GM12878 (cell line): ENCODE results near the gene TSHB. TPM values are rescaled to one million over a fixed set of nuclear protein-coding genes. Genes with fewer than 3 reads are reported as not detected.

Source experiments
- ATAC-seq: fragments of 200-7000 bp; cut with Tn5 transposase; 3 replicates; pipeline ENCODE4 v1.9.1; 2020; ENCODE audit warnings: mild to moderate bottlenecking, moderate library complexity
- BruUV-seq: library from RNA; stranded (reverse); fragments of 400-500 nt; replicated peaks from 2 replicates; lab custom pipeline; 2021; lab: Mats Ljungman, UMichigan
- CTCF ChIA-PET: fragments of 300-600 bp; sonication (Branson Sonifier 250); formaldehyde crosslinking; extraction: SDS; loops from one replicate; lab custom pipeline; 2021; ENCODE audit warnings: inconsistent platforms; lab: Yijun Ruan, JAX
- POLR2A ChIA-PET: fragments of 350-600 bp; formaldehyde crosslinking; extraction: SDS; loops from one replicate; lab custom pipeline; 2021; ENCODE audit warnings: inconsistent platforms; lab: Charles Lee
- RAD21 ChIA-PET: fragments of 300-600 bp; sonication (Branson Sonifier 250); formaldehyde crosslinking; loops from one replicate; lab custom pipeline; 2023; ENCODE audit warnings: antibody characterized with exemption; ENCODE audit not compliant: unreplicated experiment; lab: Charles Lee
- SMC1A ChIA-PET: fragments of 300-600 bp; sonication (Branson Sonifier 250); formaldehyde crosslinking; loops from one replicate; lab custom pipeline; 2023; ENCODE audit not compliant: unreplicated experiment, uncharacterized antibody; lab: Charles Lee
- DNase-seq: peaks from one replicate; pipeline ENCODE4 v3.0.0-alpha.2; 2011; ENCODE audit warnings: low read depth, low spot score
- FAIRE-seq: peaks from 3 replicates; lab custom pipeline; 2011; peaks lifted over from hg19 to GRCh38; lab: Jason Lieb, UNC
- H2AFZ ChIP-seq: 2 replicates; pipeline ENCODE4 v1.6.0; 2011; ENCODE audit warnings: low read depth, low read length, control low read depth; ENCODE audit not compliant: control insufficient read depth
- H3K27ac ChIP-seq: 2 replicates; pipeline ENCODE4 v1.5.1; 2011; ENCODE audit warnings: control low read depth; ENCODE audit not compliant: control insufficient read depth, insufficient read depth
- H3K27me3 ChIP-seq, 2 experiments: replicated peaks in 1 of 2; 2 replicates each; pipeline versions ENCODE4 v1.6.0 to v1.6.1; 2011; ENCODE audit warnings: low read length in 1 of 2; ENCODE audit not compliant: control insufficient read depth in 2 of 2, insufficient read depth in 2 of 2
- H3K36me3 ChIP-seq, 2 experiments: 2 replicates each; pipeline ENCODE4 v1.5.1; 2011; ENCODE audit warnings: low read length in 1 of 2; ENCODE audit not compliant: control insufficient read depth in 2 of 2, insufficient read depth in 2 of 2
- H3K4me1 ChIP-seq: 2 replicates; pipeline ENCODE4 v1.6.1; 2011; ENCODE audit warnings: mild to moderate bottlenecking, low read length, moderate library complexity, mixed read lengths; ENCODE audit not compliant: control insufficient read depth, insufficient read depth
- H3K4me2 ChIP-seq: 2 replicates; pipeline ENCODE4 v1.6.0; 2011; ENCODE audit warnings: control low read depth; ENCODE audit not compliant: control insufficient read depth, insufficient read depth
- H3K4me3 ChIP-seq: fragments of 200-600 bp; sonication (generic); 2 replicates; pipeline ENCODE4 v1.5.1; 2016
- H3K79me2 ChIP-seq: 2 replicates; pipeline ENCODE4 v1.6.0; 2011; ENCODE audit warnings: low read length; ENCODE audit not compliant: control insufficient read depth, insufficient read depth
- H3K9ac ChIP-seq: 2 replicates; pipeline ENCODE4 v1.8.0; 2011; ENCODE audit warnings: low read length, control low read depth, mixed read lengths; ENCODE audit not compliant: control insufficient read depth, insufficient read depth
- H3K9me3 ChIP-seq: replicated peaks from 3 replicates; pipeline ENCODE4 v1.5.1; 2011; ENCODE audit warnings: mild to moderate bottlenecking, low read length; ENCODE audit not compliant: control insufficient read depth, insufficient read depth
- H4K20me1 ChIP-seq: 2 replicates; pipeline ENCODE4 v1.6.0; 2011; ENCODE audit not compliant: control insufficient read depth, insufficient read depth
- ATF2 ChIP-seq: IDR thresholded peaks from 2 replicates; pipeline ENCODE4 v1.6.1; 2012; ENCODE audit warnings: low read length, inconsistent platforms
- BHLHE40 ChIP-seq, 2 experiments: fragments of 450-650 bp in 1 of 2; IDR thresholded peaks; 2 replicates each; pipeline ENCODE4 v1.6.1; 2011 to 2017; ENCODE audit warnings: low read depth in 2 of 2, borderline replicate concordance in 1 of 2, improper control_type of control experiment in 1 of 2, low read length in 1 of 2, mild to moderate bottlenecking in 1 of 2
- BRCA1 ChIP-seq: IDR thresholded peaks from 2 replicates; pipeline ENCODE4 v1.6.1; 2011; ENCODE audit warnings: low read depth, low read length, improper control_type of control experiment
- CHD1 ChIP-seq: IDR thresholded peaks from 2 replicates; pipeline ENCODE4 v1.6.1; 2012; ENCODE audit warnings: low read depth, low read length, improper control_type of control experiment
- CREM ChIP-seq: IDR thresholded peaks from 2 replicates; pipeline ENCODE4 v1.6.1; 2014; ENCODE audit warnings: antibody characterized with exemption, low read depth
- KAT2A ChIP-seq: conservative IDR thresholded peaks from 2 replicates; pipeline ENCODE4 v1.6.1; 2011; ENCODE audit warnings: low read depth, low read length; ENCODE audit not compliant: control insufficient read depth
- MEF2B ChIP-seq: fragments of 450-650 bp; IDR thresholded peaks from 2 replicates; pipeline ENCODE4 v1.6.1; 2018; ENCODE audit warnings: mild to moderate bottlenecking, moderate library complexity; ENCODE audit not compliant: partially characterized antibody, poor library complexity, severe bottlenecking
- PRDM15 ChIP-seq: fragments of 450-650 bp; formaldehyde crosslinking; IDR thresholded peaks from 2 replicates; pipeline ENCODE4 v1.4.0; 2020; ENCODE audit warnings: mild to moderate bottlenecking, moderate library complexity
- WGBS: methylation state at CpG from one replicate; pipeline ENCODE4 v1.1.6; 2016; ENCODE audit warnings: low lambda C conversion rate; ENCODE audit not compliant: insufficient replicate concordance, insufficient coverage; ENCODE audit errors: missing lambda C conversion rate; 5-methylcytosine and 5-hydroxymethylcytosine counted together
- in situ Hi-C: fragments of 300-500 bp; cut with MboI; formaldehyde crosslinking; loops from 9 replicates; pipeline ENCODE4 v1.14.3; 2018; ENCODE audit warnings: mixed read lengths
- intact Hi-C: fragments of 100-400 bp; cut with micrococcal nuclease; formaldehyde crosslinking; loops from one replicate; pipeline ENCODE4 v1.14.2; 2022; ENCODE audit not compliant: unreplicated experiment
- polyA plus RNA-seq, 11 experiments: library from polyadenylated mRNA; depleted of rRNA in 4 of 11; unstranded in 6 of 11; stranded (reverse) in 5 of 11; fragments of >200 nt; fragmentation: Nextera tagmentation in 4 of 11; fragmentation: Illumina TruSeq in 1 of 11; extraction: Ambion mirVana in 4 of 11; extraction: Trizol in 1 of 11; gene quantifications; 1 replicate in 1 of 11; 2 replicates in 10 of 11; pipeline versions ENCODE4 v1.2.1 to v1.2.3, GENCODE V29; 2011 to 2016; ENCODE audit warnings: inconsistent platforms in 2 of 11, missing spikeins in 2 of 11, low read depth in 1 of 11
- total RNA-seq, 4 experiments: library from RNA; depleted of rRNA in 3 of 4; stranded (reverse); fragments of >200 nt in 3 of 4; fragmentation: Illumina TruSeq in 1 of 4; extraction: Trizol in 1 of 4; gene quantifications; 2 replicates each; pipeline versions ENCODE4 v1.2.1 to v1.2.3, GENCODE V29; 2013 to 2021
- TF ChIP-seq, protein P1 (sequence below): fragments of 150-350 bp; IDR thresholded peaks from 2 replicates; pipeline ENCODE4 v1.6.1; 2014; ENCODE audit warnings: mild to moderate bottlenecking, low read depth, low read length

The TSHB gene
- total and polyA plus RNA-seq, 10 of the 15 experiments (the other 5 are each of a cell fraction or from before 2014, with no cell fraction given): not detected

GRCh38 chr1:114997510-114998289, 31.9 kb upstream of the TSHB start:
- Histone ChIP-seq H3K27me3 (no peaks in the 10 kb centered on the region), H3K4me3 (no peak overlapping the region), H4K20me1 (no peaks in the 10 kb centered on the region), H3K4me1 (no peaks in the 10 kb centered on the region), H2AFZ (no peak overlapping the region), H3K9me3 (no peaks in the 10 kb centered on the region), H3K36me3 (no peaks in the 10 kb centered on the region), H3K27ac (no peak overlapping the region), H3K4me2 (no peak overlapping the region), H3K9ac (no peak overlapping the region), H3K79me2 (no peaks in the 10 kb centered on the region)
- RAD21 ChIA-PET: no interaction called here
- in situ Hi-C loops: no loop called here
- SMC1A ChIA-PET: interaction anchor here (1.0 to 1.1 kb wide), 2 partner anchors 55 to 59 kb away, joined by 3 to 4 read pairs; no protein-coding TSS in a partner anchor
- CTCF ChIA-PET: no interaction called here
- POLR2A ChIA-PET: no interaction called here
- ATAC-seq (no peak), DNase-seq (no peak), FAIRE-seq (no peak)
- BruUV-seq: no TSS peak
- intact Hi-C loops: no loop called here
- TF ChIP-seq BRCA1: no peak
- TF ChIP-seq, protein P1, sequence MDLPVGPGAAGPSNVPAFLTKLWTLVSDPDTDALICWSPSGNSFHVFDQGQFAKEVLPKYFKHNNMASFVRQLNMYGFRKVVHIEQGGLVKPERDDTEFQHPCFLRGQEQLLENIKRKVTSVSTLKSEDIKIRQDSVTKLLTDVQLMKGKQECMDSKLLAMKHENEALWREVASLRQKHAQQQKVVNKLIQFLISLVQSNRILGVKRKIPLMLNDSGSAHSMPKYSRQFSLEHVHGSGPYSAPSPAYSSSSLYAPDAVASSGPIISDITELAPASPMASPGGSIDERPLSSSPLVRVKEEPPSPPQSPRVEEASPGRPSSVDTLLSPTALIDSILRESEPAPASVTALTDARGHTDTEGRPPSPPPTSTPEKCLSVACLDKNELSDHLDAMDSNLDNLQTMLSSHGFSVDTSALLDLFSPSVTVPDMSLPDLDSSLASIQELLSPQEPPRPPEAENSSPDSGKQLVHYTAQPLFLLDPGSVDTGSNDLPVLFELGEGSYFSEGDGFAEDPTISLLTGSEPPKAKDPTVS: no peak

DNA sequence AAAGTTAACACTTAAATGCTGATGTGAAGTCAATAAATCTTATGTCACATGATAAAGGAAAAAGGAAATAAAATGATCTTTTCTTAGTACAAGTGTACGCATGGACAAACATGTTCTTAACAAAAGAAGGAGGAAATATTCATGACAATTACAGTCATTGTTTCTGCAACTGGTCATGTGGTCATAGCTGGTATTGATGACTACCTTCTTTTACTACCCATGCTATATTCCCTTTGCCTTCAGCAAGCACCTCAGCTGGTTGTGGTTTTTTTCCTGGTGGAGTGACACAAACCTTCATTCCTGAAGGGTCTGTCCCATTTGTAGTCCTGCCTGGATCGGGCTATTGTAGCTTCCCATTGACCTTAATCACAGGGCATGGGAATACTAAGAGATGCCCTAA, 23.4 kb upstream of the TSHB start:
- ATAC-seq: no peak
- CTCF ChIA-PET: no interaction called here
- no peaks in the 10 kb centered on the region for H3K36me3 ChIP-seq
- RAD21 ChIA-PET: no interaction called here
- 46% methylated on average over 2 of the region's 2 CpGs for WGBS
- H3K9ac ChIP-seq: no peak overlapping the region
- no peaks in the 10 kb centered on the region for H3K4me1 ChIP-seq
- no peak for DNase-seq
- no peak overlapping the region for H3K27ac ChIP-seq
- H3K27me3 ChIP-seq: no peaks in the 10 kb centered on the region
- no peaks in the 10 kb centered on the region for H3K79me2 ChIP-seq
- no peak for FAIRE-seq
- H2AFZ ChIP-seq: no peak overlapping the region
- SMC1A ChIA-PET: no interaction called here
- no peaks in the 10 kb centered on the region for H4K20me1 ChIP-seq
- intact Hi-C loops (no loop called here), in situ Hi-C loops (no loop called here)
- TF ChIP-seq BHLHE40 (IDR thresholded peaks at IDR 0.05; ENCODE audit: borderline replicate concordance in 1 of 2, low read depth in 2 of 2, low read length in 1 of 2) (no peak), CHD1 (no peak), PRDM15 (no peak), KAT2A (no peak), ATF2 (no peak), MEF2B (no peak), CREM (no peak)
- no peak overlapping the region for H3K4me3 ChIP-seq
- H3K9me3 ChIP-seq: no peaks in the 10 kb centered on the region
- POLR2A ChIA-PET: no interaction called here
- no peak overlapping the region for H3K4me2 ChIP-seq
- no TSS peak for BruUV-seq
